T-helper 2 cell treated with Interferon-gamma antibody and Interleukin-4, amounts not matched to agents 5 μg/mL and 100 μg/mL, for 36 hours (primary cell): Measurements from ENCODE around the gene RCAN2.

Experiments used
- DNase-seq: peaks from one replicate; pipeline ENCODE4 v3.0.0; 2021; ENCODE audit warnings: low spot score
- H3K27ac Mint-ChIP-seq: one replicate; pipeline ENCODE4 v1.8.0; 2021; ENCODE audit warnings: mild to moderate bottlenecking, mixed read lengths
- H3K27me3 Mint-ChIP-seq: one replicate; pipeline ENCODE4 v1.8.0; 2021; ENCODE audit warnings: low read depth, mixed read lengths
- H3K36me3 Mint-ChIP-seq: one replicate; pipeline ENCODE4 v1.8.0; 2021; ENCODE audit warnings: low read depth, mixed read lengths
- H3K4me1 Mint-ChIP-seq: one replicate; pipeline ENCODE4 v1.8.0; 2021; ENCODE audit warnings: low read depth, mixed read lengths
- H3K4me3 Mint-ChIP-seq: one replicate; pipeline ENCODE4 v1.8.0; 2022; ENCODE audit warnings: mild to moderate bottlenecking, moderate library complexity, mixed read lengths
- H3K9me3 Mint-ChIP-seq: one replicate; pipeline ENCODE4 v1.8.0; 2021; ENCODE audit warnings: mixed read lengths

Gene RCAN2

DNA sequence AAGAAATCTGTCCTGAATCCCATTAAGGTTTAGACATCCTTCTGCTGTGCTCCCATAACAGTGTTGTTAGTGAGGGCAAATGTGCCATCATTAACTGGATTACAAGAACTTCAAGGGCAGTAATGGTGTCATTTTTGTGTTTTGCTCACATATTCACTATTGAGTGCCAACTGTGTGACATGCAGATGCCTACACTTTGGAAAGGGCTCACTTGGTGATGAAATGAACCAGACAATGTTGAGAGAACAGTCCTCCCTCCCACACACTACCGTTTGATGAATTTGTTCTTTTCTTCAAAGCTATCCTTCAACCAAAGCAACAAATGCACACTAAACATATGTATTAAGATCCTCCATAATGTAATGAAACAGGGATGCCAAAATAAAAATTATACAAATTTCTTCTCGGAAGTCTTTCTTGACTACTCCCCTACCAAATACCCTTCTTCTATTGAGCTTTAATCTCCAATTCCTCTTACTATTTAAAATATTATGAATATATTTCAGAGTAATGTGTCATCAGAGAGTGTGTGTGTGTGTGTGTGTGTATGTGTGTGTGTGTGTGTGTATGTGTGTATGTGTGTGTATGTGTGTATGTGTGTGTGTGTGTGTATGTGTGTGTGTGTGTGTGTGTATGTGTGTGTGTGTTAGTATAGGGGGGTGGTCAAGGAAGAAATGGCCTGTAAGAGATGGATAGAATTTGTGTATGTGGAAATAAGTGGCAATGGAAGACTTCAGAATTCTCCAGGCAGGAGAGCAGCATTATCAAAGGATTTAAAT is 228.1 kb downstream of the RCAN2 start:
- Mint-ChIP-seq H3K4me3 (no peak overlapping the region), H3K27me3 (peaks cover 11% of the 10 kb centered on the region), H3K4me1 (no peaks in the 10 kb centered on the region), H3K9me3 (no peaks in the 10 kb centered on the region), H3K27ac (no peak overlapping the region), H3K36me3 (no peaks in the 10 kb centered on the region)
- DNase-seq = no peak

GRCh38 chr6:46258249-46258648 is 233.0 kb downstream of the RCAN2 start:
- no peak for DNase-seq
- no peaks in the 10 kb centered on the region for H3K4me1 Mint-ChIP-seq

DNA sequence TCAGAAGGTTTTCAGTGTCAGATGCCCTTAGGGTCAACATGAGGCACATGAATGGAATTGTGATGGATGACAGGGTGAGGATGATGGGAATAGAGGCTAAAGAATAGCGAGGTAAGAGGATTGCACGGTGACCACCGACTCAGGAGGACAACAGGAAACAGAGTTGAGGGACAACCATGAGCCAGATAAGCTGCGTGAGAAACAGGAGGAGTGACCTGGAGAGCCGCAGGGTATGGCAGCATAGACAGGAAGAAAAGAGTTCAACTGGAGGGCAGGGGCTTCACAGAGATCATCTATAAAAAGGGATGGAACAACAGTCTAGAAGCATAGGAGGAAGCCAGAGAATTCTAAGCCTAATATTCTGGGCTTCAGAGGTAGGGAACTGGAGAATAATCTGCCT is 235.7 kb downstream of the RCAN2 start:
- H3K4me1 Mint-ChIP-seq = no peaks in the 10 kb centered on the region
- DNase-seq = no peak
- no peaks in the 10 kb centered on the region for H3K9me3 Mint-ChIP-seq
- no peak overlapping the region for H3K27ac Mint-ChIP-seq
- peaks cover 4% of the 10 kb centered on the region for H3K27me3 Mint-ChIP-seq
- no peaks in the 10 kb centered on the region for H3K36me3 Mint-ChIP-seq
- no peak overlapping the region for H3K4me3 Mint-ChIP-seq

More at GRCh38 chr6:46258249-46258648, 233.0 kb downstream of the RCAN2 start:
- H3K9me3 Mint-ChIP-seq = no peaks in the 10 kb centered on the region
- no peak overlapping the region for H3K27ac Mint-ChIP-seq
- no peaks in the 10 kb centered on the region for H3K36me3 Mint-ChIP-seq
- H3K4me3 Mint-ChIP-seq = no peak overlapping the region
- H3K27me3 Mint-ChIP-seq = peaks cover 9% of the 10 kb centered on the region

GRCh38 chr6:46254946-46255345 is 236.3 kb downstream of the RCAN2 start:
- Mint-ChIP-seq H3K4me3 (no peak overlapping the region), H3K36me3 (no peaks in the 10 kb centered on the region), H3K9me3 (no peaks in the 10 kb centered on the region), H3K27me3 (peaks cover 7% of the 10 kb centered on the region), H3K4me1 (no peaks in the 10 kb centered on the region), H3K27ac (no peak overlapping the region)
- no peak for DNase-seq

- DNase-seq = no peak
- Mint-ChIP-seq H3K4me1 (no peaks in the 10 kb centered on the region), H3K36me3 (no peaks in the 10 kb centered on the region), H3K27me3 (peaks cover 3% of the 10 kb centered on the region), H3K9me3 (no peaks in the 10 kb centered on the region), H3K27ac (no peak overlapping the region), H3K4me3 (no peak overlapping the region)
These were observed 236.9 kb downstream of the RCAN2 start for GRCh38 chr6:46254331-46254730.

DNA sequence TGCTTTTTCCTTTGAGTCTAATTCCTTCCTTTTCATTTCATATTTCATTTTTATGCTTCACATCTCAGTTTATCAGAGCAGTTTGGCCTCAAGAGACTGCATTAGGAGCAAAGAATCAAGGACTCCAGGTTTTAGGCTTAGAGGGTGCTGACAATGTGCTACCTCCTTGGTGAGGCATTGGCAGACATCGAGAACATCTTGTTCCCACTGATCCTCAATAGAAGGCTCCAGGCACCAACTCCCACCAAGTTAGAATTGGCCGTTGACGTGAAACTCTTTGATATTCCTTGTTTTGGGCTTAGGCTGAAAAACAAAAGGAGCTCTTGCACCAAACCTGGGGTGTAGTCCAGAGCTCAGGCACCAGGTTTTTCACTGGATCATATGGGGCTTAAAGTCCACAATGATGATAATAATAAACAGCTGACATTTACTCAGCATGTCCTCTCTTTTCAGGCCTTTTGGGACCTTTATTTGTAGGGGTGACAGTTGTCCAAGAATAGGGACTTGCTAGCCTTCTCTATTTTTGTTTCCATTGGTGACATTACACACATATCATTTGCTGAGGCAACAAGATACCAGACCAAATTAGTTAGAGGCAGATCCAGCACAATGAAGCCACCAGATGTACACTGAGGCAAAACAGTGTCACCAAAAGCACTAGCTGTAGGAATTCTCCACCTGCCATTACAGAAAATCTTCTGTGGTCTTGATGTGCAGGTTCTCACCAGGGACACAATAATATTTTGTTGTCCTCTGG is 239.5 kb downstream of the RCAN2 start:
- H3K27ac Mint-ChIP-seq = no peak overlapping the region
- H3K36me3 Mint-ChIP-seq = no peaks in the 10 kb centered on the region
- no peak overlapping the region for H3K4me3 Mint-ChIP-seq
- no peaks in the 10 kb centered on the region for H3K4me1 Mint-ChIP-seq
- DNase-seq = no peak
- no peaks in the 10 kb centered on the region for H3K9me3 Mint-ChIP-seq
- H3K27me3 Mint-ChIP-seq = peaks cover 9% of the 10 kb centered on the region

- H3K36me3 Mint-ChIP-seq = no peaks in the 10 kb centered on the region
- H3K4me3 Mint-ChIP-seq = no peak overlapping the region
- peaks cover 9% of the 10 kb centered on the region for H3K27me3 Mint-ChIP-seq
- no peaks in the 10 kb centered on the region for H3K4me1 Mint-ChIP-seq
- H3K27ac Mint-ChIP-seq = no peak overlapping the region
- DNase-seq = no peak
- H3K9me3 Mint-ChIP-seq = no peaks in the 10 kb centered on the region
These were observed 243.1 kb downstream of the RCAN2 start for GRCh38 chr6:46248143-46248542.

- no peak for DNase-seq
- Mint-ChIP-seq H3K36me3 (no peaks in the 10 kb centered on the region), H3K4me1 (no peaks in the 10 kb centered on the region), H3K27me3 (peaks cover 9% of the 10 kb centered on the region), H3K4me3 (no peak overlapping the region), H3K9me3 (no peaks in the 10 kb centered on the region), H3K27ac (no peak overlapping the region)
These were observed 244.5 kb downstream of the RCAN2 start for GRCh38 chr6:46246727-46247126.

- Mint-ChIP-seq H3K27ac (no peak overlapping the region), H3K36me3 (no peaks in the 10 kb centered on the region), H3K4me3 (no peak overlapping the region), H3K27me3 (peaks cover 9% of the 10 kb centered on the region), H3K9me3 (no peaks in the 10 kb centered on the region), H3K4me1 (no peaks in the 10 kb centered on the region)
- DNase-seq = no peak
These were observed 245.2 kb downstream of the RCAN2 start for GRCh38 chr6:46246081-46246480.

DNA sequence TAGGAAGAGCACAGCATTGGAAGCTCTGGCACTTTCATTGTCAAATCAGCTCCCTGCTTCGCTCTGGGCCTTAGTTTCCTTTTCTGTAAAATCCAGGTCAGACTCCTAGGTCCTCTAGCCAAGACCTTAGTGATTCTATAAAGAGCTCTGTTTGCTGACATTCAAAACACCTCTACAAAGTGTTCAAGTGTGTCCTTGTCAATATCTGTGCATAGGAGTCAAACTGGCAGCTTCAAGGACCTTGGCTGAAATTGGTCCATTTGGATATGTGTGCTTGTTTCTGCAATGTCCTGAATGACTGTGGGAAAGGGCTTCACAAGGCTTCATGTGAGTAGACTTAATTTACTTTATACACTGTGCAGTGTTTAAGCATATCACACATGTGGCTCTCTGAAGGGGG is 246.6 kb downstream of the RCAN2 start:
- no peak overlapping the region for H3K4me3 Mint-ChIP-seq

DNA sequence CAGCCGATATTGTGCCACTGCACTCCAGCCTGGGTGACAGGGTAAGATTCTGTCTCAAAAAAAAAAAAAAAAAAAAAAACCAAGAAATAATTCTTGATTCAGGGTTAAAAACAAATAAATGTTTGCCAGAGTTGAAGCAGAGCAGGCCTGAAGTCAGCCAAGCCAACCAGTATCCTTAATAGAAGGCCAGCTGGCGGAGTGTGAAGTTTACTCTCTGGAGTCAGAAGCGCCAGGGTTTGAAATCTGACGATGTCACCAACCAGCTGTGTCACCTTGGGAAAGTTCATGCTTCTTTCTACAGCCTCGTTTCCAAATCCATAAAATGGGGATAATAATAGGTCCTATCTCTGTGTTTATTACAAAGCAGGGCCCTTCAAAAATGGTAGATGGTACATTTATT is 247.5 kb downstream of the RCAN2 start:
- Mint-ChIP-seq H3K27me3 (peaks cover 11% of the 10 kb centered on the region), H3K36me3 (no peaks in the 10 kb centered on the region), H3K9me3 (no peaks in the 10 kb centered on the region), H3K4me3 (no peak overlapping the region), H3K27ac (no peak overlapping the region), H3K4me1 (no peaks in the 10 kb centered on the region)
- no peak for DNase-seq

More for the DNA sequence above, 246.6 kb downstream of the RCAN2 start:
- Mint-ChIP-seq H3K4me1 (no peaks in the 10 kb centered on the region), H3K9me3 (no peaks in the 10 kb centered on the region), H3K27ac (no peak overlapping the region), H3K36me3 (no peaks in the 10 kb centered on the region), H3K27me3 (peaks cover 9% of the 10 kb centered on the region)
- no peak for DNase-seq

- no peaks in the 10 kb centered on the region for H3K9me3 Mint-ChIP-seq
These were observed 248.3 kb downstream of the RCAN2 start for GRCh38 chr6:46242921-46243320.

GRCh38 chr6:46240866-46241565 is 250.2 kb downstream of the RCAN2 start:
- Mint-ChIP-seq H3K9me3 (no peaks in the 10 kb centered on the region), H3K27ac (no peak overlapping the region), H3K4me3 (no peak overlapping the region), H3K4me1 (no peaks in the 10 kb centered on the region), H3K27me3 (peaks cover 11% of the 10 kb centered on the region), H3K36me3 (no peaks in the 10 kb centered on the region)
- no peak for DNase-seq

More at GRCh38 chr6:46242921-46243320, 248.3 kb downstream of the RCAN2 start:
- no peak overlapping the region for H3K27ac Mint-ChIP-seq
- H3K4me3 Mint-ChIP-seq = no peak overlapping the region
- H3K4me1 Mint-ChIP-seq = no peaks in the 10 kb centered on the region
- peaks cover 13% of the 10 kb centered on the region for H3K27me3 Mint-ChIP-seq
- DNase-seq = no peak
- no peaks in the 10 kb centered on the region for H3K36me3 Mint-ChIP-seq

- Mint-ChIP-seq H3K27ac (no peak overlapping the region), H3K9me3 (no peaks in the 10 kb centered on the region), H3K36me3 (no peaks in the 10 kb centered on the region), H3K27me3 (peaks cover 11% of the 10 kb centered on the region), H3K4me1 (no peaks in the 10 kb centered on the region), H3K4me3 (no peak overlapping the region)
- no peak for DNase-seq
These were observed 254.5 kb downstream of the RCAN2 start for GRCh38 chr6:46236752-46237151.
